Measurements from ENCODE around the gene MYH15. TPM values are rescaled to one million over a fixed set of nuclear protein-coding genes. Genes with fewer than 3 reads are reported as not detected.

The MYH15 gene
- total RNA-seq, 1 experiment from 2014 or later, result 0.09 TPM

- TF ChIP-seq, protein P1, sequence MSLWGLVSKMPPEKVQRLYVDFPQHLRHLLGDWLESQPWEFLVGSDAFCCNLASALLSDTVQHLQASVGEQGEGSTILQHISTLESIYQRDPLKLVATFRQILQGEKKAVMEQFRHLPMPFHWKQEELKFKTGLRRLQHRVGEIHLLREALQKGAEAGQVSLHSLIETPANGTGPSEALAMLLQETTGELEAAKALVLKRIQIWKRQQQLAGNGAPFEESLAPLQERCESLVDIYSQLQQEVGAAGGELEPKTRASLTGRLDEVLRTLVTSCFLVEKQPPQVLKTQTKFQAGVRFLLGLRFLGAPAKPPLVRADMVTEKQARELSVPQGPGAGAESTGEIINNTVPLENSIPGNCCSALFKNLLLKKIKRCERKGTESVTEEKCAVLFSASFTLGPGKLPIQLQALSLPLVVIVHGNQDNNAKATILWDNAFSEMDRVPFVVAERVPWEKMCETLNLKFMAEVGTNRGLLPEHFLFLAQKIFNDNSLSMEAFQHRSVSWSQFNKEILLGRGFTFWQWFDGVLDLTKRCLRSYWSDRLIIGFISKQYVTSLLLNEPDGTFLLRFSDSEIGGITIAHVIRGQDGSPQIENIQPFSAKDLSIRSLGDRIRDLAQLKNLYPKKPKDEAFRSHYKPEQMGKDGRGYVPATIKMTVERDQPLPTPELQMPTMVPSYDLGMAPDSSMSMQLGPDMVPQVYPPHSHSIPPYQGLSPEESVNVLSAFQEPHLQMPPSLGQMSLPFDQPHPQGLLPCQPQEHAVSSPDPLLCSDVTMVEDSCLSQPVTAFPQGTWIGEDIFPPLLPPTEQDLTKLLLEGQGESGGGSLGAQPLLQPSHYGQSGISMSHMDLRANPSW (CRISPR knock-in tag; conservative IDR thresholded peaks at IDR 0.05; ENCODE audit: low read depth), result no peak
- TF ChIP-seq TEAD1 (CRISPR knock-in tag; IDR thresholded peaks at IDR 0.05), result no peak
- TF ChIP-seq JUN (CRISPR knock-in tag; IDR thresholded peaks at IDR 0.05), result no peak
- no peak for TF ChIP-seq ZBTB43 (CRISPR knock-in tag; IDR thresholded peaks at IDR 0.05)
- TF ChIP-seq MAX (CRISPR knock-in tag; IDR thresholded peaks at IDR 0.05), result no peak
- TF ChIP-seq, protein P2, sequence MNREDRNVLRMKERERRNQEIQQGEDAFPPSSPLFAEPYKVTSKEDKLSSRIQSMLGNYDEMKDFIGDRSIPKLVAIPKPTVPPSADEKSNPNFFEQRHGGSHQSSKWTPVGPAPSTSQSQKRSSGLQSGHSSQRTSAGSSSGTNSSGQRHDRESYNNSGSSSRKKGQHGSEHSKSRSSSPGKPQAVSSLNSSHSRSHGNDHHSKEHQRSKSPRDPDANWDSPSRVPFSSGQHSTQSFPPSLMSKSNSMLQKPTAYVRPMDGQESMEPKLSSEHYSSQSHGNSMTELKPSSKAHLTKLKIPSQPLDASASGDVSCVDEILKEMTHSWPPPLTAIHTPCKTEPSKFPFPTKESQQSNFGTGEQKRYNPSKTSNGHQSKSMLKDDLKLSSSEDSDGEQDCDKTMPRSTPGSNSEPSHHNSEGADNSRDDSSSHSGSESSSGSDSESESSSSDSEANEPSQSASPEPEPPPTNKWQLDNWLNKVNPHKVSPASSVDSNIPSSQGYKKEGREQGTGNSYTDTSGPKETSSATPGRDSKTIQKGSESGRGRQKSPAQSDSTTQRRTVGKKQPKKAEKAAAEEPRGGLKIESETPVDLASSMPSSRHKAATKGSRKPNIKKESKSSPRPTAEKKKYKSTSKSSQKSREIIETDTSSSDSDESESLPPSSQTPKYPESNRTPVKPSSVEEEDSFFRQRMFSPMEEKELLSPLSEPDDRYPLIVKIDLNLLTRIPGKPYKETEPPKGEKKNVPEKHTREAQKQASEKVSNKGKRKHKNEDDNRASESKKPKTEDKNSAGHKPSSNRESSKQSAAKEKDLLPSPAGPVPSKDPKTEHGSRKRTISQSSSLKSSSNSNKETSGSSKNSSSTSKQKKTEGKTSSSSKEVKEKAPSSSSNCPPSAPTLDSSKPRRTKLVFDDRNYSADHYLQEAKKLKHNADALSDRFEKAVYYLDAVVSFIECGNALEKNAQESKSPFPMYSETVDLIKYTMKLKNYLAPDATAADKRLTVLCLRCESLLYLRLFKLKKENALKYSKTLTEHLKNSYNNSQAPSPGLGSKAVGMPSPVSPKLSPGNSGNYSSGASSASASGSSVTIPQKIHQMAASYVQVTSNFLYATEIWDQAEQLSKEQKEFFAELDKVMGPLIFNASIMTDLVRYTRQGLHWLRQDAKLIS (CRISPR knock-in tag; IDR thresholded peaks at IDR 0.05; ENCODE audit: borderline replicate concordance), result no peak
- TF ChIP-seq TCF7 (CRISPR knock-in tag; IDR thresholded peaks at IDR 0.05; ENCODE audit: low read depth), result no peak
- no peak for TF ChIP-seq KAT7 (CRISPR knock-in tag; IDR thresholded peaks at IDR 0.05; ENCODE audit: borderline replicate concordance)
- TF ChIP-seq CBFB (CRISPR knock-in tag; IDR thresholded peaks at IDR 0.05; ENCODE audit: low read depth), result no peak
- TF ChIP-seq CTCF (IDR thresholded peaks at IDR 0.05), result no peak
Measured at GRCh38 chr3:108505811-108506210, 4.6 kb downstream of the MYH15 start (continued).

- Mint-ChIP-seq H3K27me3 (ENCODE audit: low read depth) (no peaks in the 10 kb centered on the region), H3K4me3 (no peak overlapping the region), H3K27ac (no peak overlapping the region), H3K36me3 (no peaks in the 10 kb centered on the region), H3K9me3 (peaks cover 12% of the 10 kb centered on the region; the same call in 1 of the 2 replicates), H3K4me1 (peaks cover 7% of the 10 kb centered on the region)
- no peak for DNase-seq (ENCODE audit: low spot score)
- POLR2A ChIA-PET, result no interaction called here
- TF ChIP-seq FOXK1 (CRISPR knock-in tag; IDR thresholded peaks at IDR 0.05) (no peak), GTF2I (CRISPR knock-in tag; conservative IDR thresholded peaks at IDR 0.05) (no peak), CDX4 (CRISPR knock-in tag; IDR thresholded peaks at IDR 0.05; ENCODE audit: borderline replicate concordance) (no peak), IRF1 (CRISPR knock-in tag; IDR thresholded peaks at IDR 0.05) (no peak), NFE2L1 (CRISPR knock-in tag; IDR thresholded peaks at IDR 0.05) (no peak), TP53 (CRISPR knock-in tag; IDR thresholded peaks at IDR 0.05) (no peak), MAX (CRISPR knock-in tag; IDR thresholded peaks at IDR 0.05) (no peak)
- TF ChIP-seq, protein P3, sequence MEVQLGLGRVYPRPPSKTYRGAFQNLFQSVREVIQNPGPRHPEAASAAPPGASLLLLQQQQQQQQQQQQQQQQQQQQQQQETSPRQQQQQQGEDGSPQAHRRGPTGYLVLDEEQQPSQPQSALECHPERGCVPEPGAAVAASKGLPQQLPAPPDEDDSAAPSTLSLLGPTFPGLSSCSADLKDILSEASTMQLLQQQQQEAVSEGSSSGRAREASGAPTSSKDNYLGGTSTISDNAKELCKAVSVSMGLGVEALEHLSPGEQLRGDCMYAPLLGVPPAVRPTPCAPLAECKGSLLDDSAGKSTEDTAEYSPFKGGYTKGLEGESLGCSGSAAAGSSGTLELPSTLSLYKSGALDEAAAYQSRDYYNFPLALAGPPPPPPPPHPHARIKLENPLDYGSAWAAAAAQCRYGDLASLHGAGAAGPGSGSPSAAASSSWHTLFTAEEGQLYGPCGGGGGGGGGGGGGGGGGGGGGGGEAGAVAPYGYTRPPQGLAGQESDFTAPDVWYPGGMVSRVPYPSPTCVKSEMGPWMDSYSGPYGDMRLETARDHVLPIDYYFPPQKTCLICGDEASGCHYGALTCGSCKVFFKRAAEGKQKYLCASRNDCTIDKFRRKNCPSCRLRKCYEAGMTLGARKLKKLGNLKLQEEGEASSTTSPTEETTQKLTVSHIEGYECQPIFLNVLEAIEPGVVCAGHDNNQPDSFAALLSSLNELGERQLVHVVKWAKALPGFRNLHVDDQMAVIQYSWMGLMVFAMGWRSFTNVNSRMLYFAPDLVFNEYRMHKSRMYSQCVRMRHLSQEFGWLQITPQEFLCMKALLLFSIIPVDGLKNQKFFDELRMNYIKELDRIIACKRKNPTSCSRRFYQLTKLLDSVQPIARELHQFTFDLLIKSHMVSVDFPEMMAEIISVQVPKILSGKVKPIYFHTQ (CRISPR knock-in tag; IDR thresholded peaks at IDR 0.05), result no peak
- CTCF ChIA-PET, result no interaction called here
- ATAC-seq, result no peak
Measured at GRCh38 chr3:108503722-108504121, 6.7 kb downstream of the MYH15 start.
